Stimulated activated CD8-positive, alpha-beta memory T cell treated with anti-CD3 and anti-CD28 coated beads, Interleukin-4, amount 100 ng/mL, for 24 hours (primary cell): ENCODE measurements around the gene HOXA5.

ENCODE experiments used
- DNase-seq: peaks from one replicate; pipeline ENCODE4 v3.0.0-alpha.2; 2020; ENCODE audit warnings: low read depth

HOXA5 gene

GRCh38 chr7:27182285-27182841, 38.9 kb upstream of the HOXA5 start:
- no peak for DNase-seq

GRCh38 chr7:27181795-27182275, 38.4 kb upstream of the HOXA5 start:
- no peak for DNase-seq

- no peak for DNase-seq
Observed at GRCh38 chr7:27180431-27181420, 37.2 kb upstream of the HOXA5 start.

- peak; percentile 38 for DNase-seq
Observed at GRCh38 chr7:27179503-27180430, 36.3 kb upstream of the HOXA5 start.

GRCh38 chr7:27179030-27179429, 35.5 kb upstream of the HOXA5 start:
- no peak for DNase-seq

- DNase-seq = no peak
Observed at GRCh38 chr7:27178366-27178765, 34.9 kb upstream of the HOXA5 start.

- no peak for DNase-seq
Observed at GRCh38 chr7:27177795-27178320, 34.4 kb upstream of the HOXA5 start.

- no peak for DNase-seq
Observed at GRCh38 chr7:27176962-27177794, 33.7 kb upstream of the HOXA5 start.

GRCh38 chr7:27176524-27176845, 33.0 kb upstream of the HOXA5 start:
- no peak for DNase-seq

- no peak for DNase-seq
Observed at GRCh38 chr7:27175626-27176523, 32.4 kb upstream of the HOXA5 start.

GRCh38 chr7:27174874-27175625, 31.6 kb upstream of the HOXA5 start:
- DNase-seq = no peak

GRCh38 chr7:27173956-27174873, 30.7 kb upstream of the HOXA5 start, which contains the start of gene HOXA10:
TSS of gene HOXA10 (minus strand) at chr7:27174320. CDS start at chr7:27174306, 14 bp downstream.
- DNase-seq = no peak

GRCh38 chr7:27173511-27173955, 30.1 kb upstream of the HOXA5 start:
- DNase-seq = no peak

- no peak for DNase-seq
Observed at GRCh38 chr7:27172823-27173510, 29.5 kb upstream of the HOXA5 start.

GRCh38 chr7:27172315-27172774, 28.9 kb upstream of the HOXA5 start:
- no peak for DNase-seq

- no peak for DNase-seq
Observed at GRCh38 chr7:27171637-27172314, 28.3 kb upstream of the HOXA5 start.

GRCh38 chr7:27171325-27171636, 27.8 kb upstream of the HOXA5 start:
- DNase-seq = no peak
